Astrocyte (in vitro differentiated cells and primary cell): ENCODE data around the gene COL5A2.

Experiments used
- EZH2 ChIP-seq: IDR thresholded peaks from 2 replicates; pipeline ENCODE4 v1.6.1; 2012; ENCODE audit warnings: mild to moderate bottlenecking, low read length, inconsistent platforms; ENCODE audit not compliant: insufficient read depth
- TF ChIP-seq, protein P1 (sequence below): IDR thresholded peaks from 2 replicates; pipeline ENCODE4 v1.5.1; 2011; ENCODE audit warnings: low read depth, mild to moderate bottlenecking, inconsistent platforms, low read length, moderate library complexity; ENCODE audit not compliant: insufficient read depth

DNA sequence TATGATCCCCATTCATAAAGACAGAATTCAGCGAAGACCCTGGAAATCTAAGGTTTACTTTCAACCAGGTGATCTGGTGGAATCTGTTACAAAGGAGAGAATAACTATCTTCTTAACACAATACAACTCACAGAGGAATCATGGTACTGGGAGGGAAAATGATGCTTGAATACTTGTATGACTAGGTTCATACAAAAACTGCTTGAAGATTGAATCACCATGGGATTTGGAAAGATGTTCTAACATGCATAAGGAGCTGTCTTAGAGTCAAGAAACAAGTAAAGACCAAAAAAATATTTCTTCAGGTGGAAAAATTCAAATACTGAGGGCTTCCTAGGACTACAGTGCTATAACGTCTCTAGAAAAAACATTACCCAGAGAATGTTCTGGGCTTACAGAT is 32.2 kb downstream of the COL5A2 start:
- TF ChIP-seq, protein P1, sequence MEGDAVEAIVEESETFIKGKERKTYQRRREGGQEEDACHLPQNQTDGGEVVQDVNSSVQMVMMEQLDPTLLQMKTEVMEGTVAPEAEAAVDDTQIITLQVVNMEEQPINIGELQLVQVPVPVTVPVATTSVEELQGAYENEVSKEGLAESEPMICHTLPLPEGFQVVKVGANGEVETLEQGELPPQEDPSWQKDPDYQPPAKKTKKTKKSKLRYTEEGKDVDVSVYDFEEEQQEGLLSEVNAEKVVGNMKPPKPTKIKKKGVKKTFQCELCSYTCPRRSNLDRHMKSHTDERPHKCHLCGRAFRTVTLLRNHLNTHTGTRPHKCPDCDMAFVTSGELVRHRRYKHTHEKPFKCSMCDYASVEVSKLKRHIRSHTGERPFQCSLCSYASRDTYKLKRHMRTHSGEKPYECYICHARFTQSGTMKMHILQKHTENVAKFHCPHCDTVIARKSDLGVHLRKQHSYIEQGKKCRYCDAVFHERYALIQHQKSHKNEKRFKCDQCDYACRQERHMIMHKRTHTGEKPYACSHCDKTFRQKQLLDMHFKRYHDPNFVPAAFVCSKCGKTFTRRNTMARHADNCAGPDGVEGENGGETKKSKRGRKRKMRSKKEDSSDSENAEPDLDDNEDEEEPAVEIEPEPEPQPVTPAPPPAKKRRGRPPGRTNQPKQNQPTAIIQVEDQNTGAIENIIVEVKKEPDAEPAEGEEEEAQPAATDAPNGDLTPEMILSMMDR = no peak
- TF ChIP-seq EZH2 = no peak
